Measurements from ENCODE around the gene NID1. TPM values are rescaled to one million over a fixed set of nuclear protein-coding genes. Genes with fewer than 3 reads are reported as not detected.

The NID1 gene
- total RNA-seq, 1 experiment from 2014 or later = 11.1 TPM

- ChIA-PET POLR2A (ENCODE audit: unreplicated experiment) (no interaction called here), CTCF (no interaction called here)
- Histone ChIP-seq H3K79me2 (ENCODE audit: low read length) (no peaks in the 10 kb centered on the region), H3K4me3 (ENCODE audit: low read length) (no peak overlapping the region), H3F3A (ENCODE audit: low read length, unreplicated experiment) (no peaks in the 10 kb centered on the region), H3K9me2 (replicated peaks; ENCODE audit: low read length) (no peaks in the 10 kb centered on the region), H3K27ac (ENCODE audit: low read length) (no peak overlapping the region), H3K9me3 (ENCODE audit: low read length) (no peaks in the 10 kb centered on the region), H3K27me3 (ENCODE audit: low read length) (no peaks in the 10 kb centered on the region), H3K36me3 (ENCODE audit: low read depth, low read length) (no peaks in the 10 kb centered on the region; the same call in 1 of the 2 replicates), H3K4me1 (ENCODE audit: insufficient read depth, low read length) (no peaks in the 10 kb centered on the region), H2AFZ (ENCODE audit: low read length) (no peak overlapping the region), H3K9ac (ENCODE audit: low read length) (no peak overlapping the region), H3K4me2 (ENCODE audit: low read length) (no peak overlapping the region), H4K20me1 (ENCODE audit: low read length) (no peaks in the 10 kb centered on the region)
- no TSS peak for BruUV-seq (replicated peaks)
- TF ChIP-seq EZH2 (IDR thresholded peaks at IDR 0.05; ENCODE audit: low read length, unreplicated experiment) = no peak
- TF ChIP-seq CTCF (conservative IDR thresholded peaks at IDR 0.05; ENCODE audit: low read depth, low read length) = no peak
- no peak for ATAC-seq
- DNase-seq = no peak
- intact Hi-C loops (cut with micrococcal nuclease) = no loop called here
Observed at GRCh38 chr1:236045771-236046170, 19.1 kb downstream of the NID1 start.

- TF ChIP-seq EZH2phosphoT487 (IDR thresholded peaks at IDR 0.05; ENCODE audit: borderline replicate concordance, low read length) = no peak
- TF ChIP-seq CTCF (conservative IDR thresholded peaks at IDR 0.05; ENCODE audit: low read depth, low read length) = no peak
- TF ChIP-seq EZH2 (IDR thresholded peaks at IDR 0.05; ENCODE audit: low read length, unreplicated experiment) = no peak
- DNase-seq (no peak), ATAC-seq (no peak)
- no peaks in the 10 kb centered on the region for H3K27me3 ChIP-seq (ENCODE audit: low read length)
- BruUV-seq (replicated peaks) = no TSS peak
- no peaks in the 10 kb centered on the region for H3F3A ChIP-seq (ENCODE audit: low read length, unreplicated experiment)
- no peaks in the 10 kb centered on the region for H3K79me2 ChIP-seq (ENCODE audit: low read length)
- no peak overlapping the region for H3K9ac ChIP-seq (ENCODE audit: low read length)
- ChIA-PET CTCF (no interaction called here), POLR2A (ENCODE audit: unreplicated experiment) (no interaction called here)
- no peaks in the 10 kb centered on the region for H3K4me1 ChIP-seq (ENCODE audit: insufficient read depth, low read length)
- H3K36me3 ChIP-seq (ENCODE audit: low read depth, low read length) = no peaks in the 10 kb centered on the region; the same call in 1 of the 2 replicates
- intact Hi-C loops (cut with micrococcal nuclease) = no loop called here
- H4K20me1 ChIP-seq (ENCODE audit: low read length) = no peaks in the 10 kb centered on the region
- no peak overlapping the region for H3K4me2 ChIP-seq (ENCODE audit: low read length)
- H3K27ac ChIP-seq (ENCODE audit: low read length) = no peak overlapping the region
- no peaks in the 10 kb centered on the region for H3K9me3 ChIP-seq (ENCODE audit: low read length)
- no peaks in the 10 kb centered on the region for H3K9me2 ChIP-seq (replicated peaks; ENCODE audit: low read length)
- no peak overlapping the region for H3K4me3 ChIP-seq (ENCODE audit: low read length)
- no peak overlapping the region for H2AFZ ChIP-seq (ENCODE audit: low read length)
Observed at GRCh38 chr1:236044341-236044740, 20.5 kb downstream of the NID1 start.

- no peaks in the 10 kb centered on the region for H4K20me1 ChIP-seq (ENCODE audit: low read length)
- ChIA-PET CTCF (no interaction called here), POLR2A (ENCODE audit: unreplicated experiment) (no interaction called here)
- no peak overlapping the region for H3K27ac ChIP-seq (ENCODE audit: low read length)
- H3K27me3 ChIP-seq (ENCODE audit: low read length) = no peaks in the 10 kb centered on the region
- H3K9me2 ChIP-seq (replicated peaks; ENCODE audit: low read length) = no peaks in the 10 kb centered on the region
- intact Hi-C loops (cut with micrococcal nuclease) = no loop called here
- H2AFZ ChIP-seq (ENCODE audit: low read length) = no peak overlapping the region
- no peak for DNase-seq
- no peaks in the 10 kb centered on the region for H3K79me2 ChIP-seq (ENCODE audit: low read length)
- H3F3A ChIP-seq (ENCODE audit: low read length, unreplicated experiment) = no peaks in the 10 kb centered on the region
- no peaks in the 10 kb centered on the region for H3K9me3 ChIP-seq (ENCODE audit: low read length)
- no peak overlapping the region for H3K4me2 ChIP-seq (ENCODE audit: low read length)
- no peak overlapping the region for H3K9ac ChIP-seq (ENCODE audit: low read length)
- BruUV-seq (replicated peaks) = no TSS peak
- no peak for ATAC-seq
- H3K4me1 ChIP-seq (ENCODE audit: insufficient read depth, low read length) = no peaks in the 10 kb centered on the region
- no peak for TF ChIP-seq EZH2phosphoT487 (IDR thresholded peaks at IDR 0.05; ENCODE audit: borderline replicate concordance, low read length)
- no peak for TF ChIP-seq CTCF (conservative IDR thresholded peaks at IDR 0.05; ENCODE audit: low read depth, low read length)
- TF ChIP-seq EZH2 (IDR thresholded peaks at IDR 0.05; ENCODE audit: low read length, unreplicated experiment) = no peak
- H3K36me3 ChIP-seq (ENCODE audit: low read depth, low read length) = no peaks in the 10 kb centered on the region; the same call in 1 of the 2 replicates
- H3K4me3 ChIP-seq (ENCODE audit: low read length) = no peak overlapping the region
Observed at GRCh38 chr1:236041631-236042618, 23.0 kb downstream of the NID1 start.
